HepG2 (cell line): ENCODE data around the gene PAM16. TPM values are rescaled to one million over a fixed set of nuclear protein-coding genes. Genes with fewer than 3 reads are reported as not detected.

Experiments used
- EZH2 ChIP-seq: conservative IDR thresholded peaks from 2 replicates; pipeline ENCODE4 v1.6.1; 2012; ENCODE audit warnings: mild to moderate bottlenecking, low read depth, low read length, moderate library complexity
- FOXA3 ChIP-seq: IDR thresholded peaks from 2 replicates; pipeline ENCODE4 v1.6.1; 2016; ENCODE audit warnings: missing genetic modification reagents, missing compliant biosample characterization
- FOXK1 ChIP-seq: sonication (generic); formaldehyde crosslinking; IDR thresholded peaks from 2 replicates; pipeline ENCODE4 v1.4.0; 2020; ENCODE audit warnings: low read depth, missing genetic modification reagents, borderline replicate concordance
- KAT2B ChIP-seq: fragments of 150-350 bp; IDR thresholded peaks from 2 replicates; pipeline ENCODE4 v1.6.1; 2014; ENCODE audit warnings: low read depth, low read length, borderline replicate concordance
- KDM4B ChIP-seq: sonication (generic); formaldehyde crosslinking; IDR thresholded peaks from 2 replicates; pipeline ENCODE4 v1.4.0; 2020; ENCODE audit warnings: missing genetic modification reagents
- KLF9 ChIP-seq: IDR thresholded peaks from 2 replicates; pipeline ENCODE4 v1.6.1; 2016; ENCODE audit warnings: low read depth
- LCORL ChIP-seq, 2 experiments: fragments of 450-650 bp in 1 of 2; sonication (generic) in 1 of 2; formaldehyde crosslinking in 1 of 2; IDR thresholded peaks; 2 replicates each; pipeline versions ENCODE4 v1.5.0 to v1.6.1; 2017 to 2020; ENCODE audit warnings: antibody characterized with exemption in 1 of 2, missing genetic modification reagents in 1 of 2
- MLLT10 ChIP-seq: sonication (generic); formaldehyde crosslinking; IDR thresholded peaks from 2 replicates; pipeline ENCODE4 v1.4.0; 2020; ENCODE audit warnings: missing genetic modification reagents
- MXD4 ChIP-seq: IDR thresholded peaks from 2 replicates; pipeline ENCODE4 v1.6.1; 2016; ENCODE audit warnings: mild to moderate bottlenecking, missing biosample characterization, missing genetic modification reagents
- NFATC3 ChIP-seq: sonication (generic); formaldehyde crosslinking; IDR thresholded peaks from 2 replicates; pipeline ENCODE4 v1.5.1; 2020; ENCODE audit warnings: mild to moderate bottlenecking, missing genetic modification reagents
- SAFB2 ChIP-seq: sonication (generic); formaldehyde crosslinking; IDR thresholded peaks from 2 replicates; pipeline ENCODE4 v1.5.1; 2020; ENCODE audit warnings: missing genetic modification reagents, low read depth, mild to moderate bottlenecking, borderline replicate concordance
- ZBTB20 ChIP-seq: sonication (generic); formaldehyde crosslinking; IDR thresholded peaks from 2 replicates; pipeline ENCODE4 v1.8.1; 2023; ENCODE audit warnings: missing genetic modification reagents, low read depth, mild to moderate bottlenecking, borderline replicate concordance
- ZBTB7B ChIP-seq: sonication (generic); formaldehyde crosslinking; IDR thresholded peaks from 2 replicates; pipeline ENCODE4 v1.4.0; 2020; ENCODE audit warnings: missing genetic modification reagents
- ZNF136 ChIP-seq: sonication (generic); formaldehyde crosslinking; IDR thresholded peaks from 2 replicates; pipeline ENCODE4 v1.8.1; 2022; ENCODE audit warnings: low read depth, mild to moderate bottlenecking, moderate library complexity, missing genetic modification reagents
- ZNF180 ChIP-seq: sonication (generic); formaldehyde crosslinking; IDR thresholded peaks from 2 replicates; pipeline ENCODE4 v1.4.0; 2020; ENCODE audit warnings: low read depth, missing genetic modification reagents, borderline replicate concordance
- ZNF292 ChIP-seq: sonication (generic); formaldehyde crosslinking; IDR thresholded peaks from 2 replicates; pipeline ENCODE4 v1.8.1; 2022; ENCODE audit warnings: mild to moderate bottlenecking, low read depth, missing genetic modification reagents, borderline replicate concordance
- ZNF33B ChIP-seq: sonication (generic); formaldehyde crosslinking; IDR thresholded peaks from 2 replicates; pipeline ENCODE4 v1.5.1; 2020; ENCODE audit warnings: mild to moderate bottlenecking, missing genetic modification reagents
- ZNF446 ChIP-seq: sonication (generic); formaldehyde crosslinking; IDR thresholded peaks from 2 replicates; pipeline ENCODE4 v1.5.0; 2020; ENCODE audit warnings: mild to moderate bottlenecking, missing genetic modification reagents
- ZNF468 ChIP-seq: sonication (generic); formaldehyde crosslinking; IDR thresholded peaks from 2 replicates; pipeline ENCODE4 v1.8.0; 2022; ENCODE audit warnings: mild to moderate bottlenecking, moderate library complexity, missing genetic modification reagents
- ZNF746 ChIP-seq: sonication (generic); formaldehyde crosslinking; IDR thresholded peaks from 2 replicates; pipeline ENCODE4 v1.8.0; 2022; ENCODE audit warnings: mild to moderate bottlenecking, missing genetic modification reagents
- ZNF790 ChIP-seq: sonication (generic); formaldehyde crosslinking; IDR thresholded peaks from 2 replicates; pipeline ENCODE4 v1.8.0; 2022; ENCODE audit warnings: missing genetic modification reagents, mild to moderate bottlenecking, borderline replicate concordance
- ZNF891 ChIP-seq: sonication (generic); formaldehyde crosslinking; IDR thresholded peaks from 2 replicates; pipeline ENCODE4 v1.5.0; 2020; ENCODE audit warnings: mild to moderate bottlenecking, missing genetic modification reagents
- polyA plus RNA-seq, 8 experiments: library from polyadenylated mRNA; depleted of rRNA in 3 of 8; stranded (reverse) in 7 of 8; unstranded in 1 of 8; fragments of >200 nt; fragmentation: Illumina TruSeq in 4 of 8; extraction: Trizol in 4 of 8; gene quantifications; 2 replicates each; pipeline versions ENCODE4 v1.2.1 to v1.2.3, GENCODE V29; 2011 to 2016; ENCODE audit warnings: low read depth in 4 of 8, missing spikeins in 1 of 8, mixed read lengths in 1 of 8; ENCODE audit not compliant: insufficient read depth in 1 of 8
- total RNA-seq, 5 experiments: library from RNA; depleted of rRNA; stranded (reverse); fragments of >200 nt; fragmentation: Illumina TruSeq; extraction: Trizol; gene quantifications; 2 replicates each; pipeline ENCODE4 v1.2.3, GENCODE V29; 2016; ENCODE audit warnings: low read depth in 1 of 5
- TF ChIP-seq, protein P1 (sequence below): sonication (generic); formaldehyde crosslinking; IDR thresholded peaks from 2 replicates; pipeline ENCODE4 v1.9.0; 2022; ENCODE audit warnings: low read depth, missing genetic modification reagents
- TF ChIP-seq, protein P2 (sequence below): IDR thresholded peaks from 2 replicates; pipeline ENCODE4 v1.6.1; 2016; ENCODE audit warnings: missing biosample characterization, missing genetic modification reagents, low read depth
- TF ChIP-seq, protein P3 (sequence below): IDR thresholded peaks from 2 replicates; pipeline ENCODE4 v1.6.1; 2016; ENCODE audit warnings: missing genetic modification reagents, missing compliant biosample characterization
- TF ChIP-seq, protein P4 (sequence below): sonication (generic); formaldehyde crosslinking; IDR thresholded peaks from 2 replicates; pipeline ENCODE4 v1.5.0; 2020; ENCODE audit warnings: missing genetic modification reagents, mild to moderate bottlenecking, borderline replicate concordance

PAM16 gene
- total and polyA plus RNA-seq, 2 of the 13 experiments (the other 11 are each of a cell fraction or from before 2014, with no cell fraction given) = 51.5 to 51.8 TPM

DNA sequence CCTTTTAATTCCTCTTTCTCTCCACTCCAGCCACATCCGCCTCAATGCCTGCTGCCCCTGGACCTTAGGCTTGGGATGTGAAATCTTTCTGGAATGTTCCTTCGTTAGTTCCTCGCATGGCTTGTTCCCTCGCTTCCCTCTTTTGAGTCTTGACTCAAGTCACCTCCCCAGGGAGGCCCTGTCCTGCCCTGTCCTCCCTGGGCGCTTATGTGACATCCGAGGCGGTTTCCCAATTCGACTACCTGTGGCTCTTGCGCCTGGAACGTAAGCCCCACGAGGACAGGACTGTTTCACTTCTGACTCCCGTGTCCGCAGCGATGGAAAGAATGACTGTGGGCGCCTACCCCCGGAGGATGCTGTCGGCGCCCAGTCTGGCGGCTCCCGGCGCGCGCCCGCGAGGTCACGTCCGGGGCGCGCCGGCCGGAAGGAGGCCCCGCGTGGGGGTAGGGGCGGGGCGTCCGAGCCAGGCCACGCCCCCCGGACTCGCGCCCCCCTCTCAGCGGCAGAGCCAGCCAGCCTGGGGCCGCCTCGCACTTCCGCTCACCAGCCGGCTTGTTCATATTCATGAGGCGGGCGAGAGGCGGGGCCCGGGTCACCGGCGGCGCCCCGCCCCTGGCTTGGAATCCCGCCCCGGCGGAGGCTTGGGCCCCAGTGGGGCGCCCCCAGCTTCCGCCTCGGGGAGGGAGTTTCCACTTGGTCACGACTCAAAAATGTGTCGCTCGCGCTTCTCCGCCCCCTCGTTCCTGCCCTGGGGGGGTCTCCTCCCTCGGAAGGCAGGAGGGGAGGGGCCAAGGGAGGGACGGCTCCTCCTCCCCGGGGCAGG, 43.7 kb downstream of the PAM16 start (continued):
- TF ChIP-seq, protein P1, sequence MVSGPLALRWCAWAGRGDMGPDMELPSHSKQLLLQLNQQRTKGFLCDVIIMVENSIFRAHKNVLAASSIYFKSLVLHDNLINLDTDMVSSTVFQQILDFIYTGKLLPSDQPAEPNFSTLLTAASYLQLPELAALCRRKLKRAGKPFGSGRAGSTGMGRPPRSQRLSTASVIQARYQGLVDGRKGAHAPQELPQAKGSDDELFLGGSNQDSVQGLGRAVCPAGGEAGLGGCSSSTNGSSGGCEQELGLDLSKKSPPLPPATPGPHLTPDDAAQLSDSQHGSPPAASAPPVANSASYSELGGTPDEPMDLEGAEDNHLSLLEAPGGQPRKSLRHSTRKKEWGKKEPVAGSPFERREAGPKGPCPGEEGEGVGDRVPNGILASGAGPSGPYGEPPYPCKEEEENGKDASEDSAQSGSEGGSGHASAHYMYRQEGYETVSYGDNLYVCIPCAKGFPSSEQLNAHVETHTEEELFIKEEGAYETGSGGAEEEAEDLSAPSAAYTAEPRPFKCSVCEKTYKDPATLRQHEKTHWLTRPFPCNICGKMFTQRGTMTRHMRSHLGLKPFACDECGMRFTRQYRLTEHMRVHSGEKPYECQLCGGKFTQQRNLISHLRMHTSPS (CRISPR knock-in tag) = no peak
- no peak for TF ChIP-seq NFATC3 (CRISPR knock-in tag)
- peak; percentile 54; the same call in 1 of the 2 replicates for TF ChIP-seq ZBTB7B (CRISPR knock-in tag)
- TF ChIP-seq, protein P2, sequence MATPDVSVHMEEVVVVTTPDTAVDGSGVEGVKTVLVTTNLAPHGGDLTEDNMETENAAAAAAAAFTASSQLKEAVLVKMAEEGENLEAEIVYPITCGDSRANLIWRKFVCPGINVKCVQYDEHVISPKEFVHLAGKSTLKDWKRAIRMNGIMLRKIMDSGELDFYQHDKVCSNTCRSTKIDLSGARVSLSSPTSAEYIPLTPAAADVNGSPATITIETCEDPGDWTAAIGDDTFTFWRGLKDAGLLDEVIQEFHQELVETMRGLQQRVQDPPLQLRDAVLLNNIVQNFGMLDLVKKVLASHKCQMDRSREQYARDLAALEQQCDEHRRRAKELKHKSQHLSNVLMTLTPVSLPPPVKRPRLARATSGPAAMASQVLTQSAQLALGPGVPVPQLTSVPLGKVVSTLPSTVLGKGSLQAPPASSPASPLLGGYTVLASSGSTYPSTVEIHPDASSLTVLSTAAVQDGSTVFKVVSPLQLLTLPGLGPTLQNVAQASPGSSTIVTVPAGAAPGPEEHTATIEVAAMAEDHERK (CRISPR knock-in tag) = no peak
- TF ChIP-seq ZNF180 = no peak
- TF ChIP-seq KDM4B (CRISPR knock-in tag) = no peak
- TF ChIP-seq MLLT10 (CRISPR knock-in tag) = no peak
- TF ChIP-seq SAFB2 (CRISPR knock-in tag) = no peak
- TF ChIP-seq ZNF468 (CRISPR knock-in tag) = no peak
- no peak for TF ChIP-seq ZNF33B
- no peak for TF ChIP-seq EZH2
- TF ChIP-seq ZNF891 (CRISPR knock-in tag) = 0 out of 2 replicates have a peak, but pooled peaks have one; percentile 24
- TF ChIP-seq, protein P3, sequence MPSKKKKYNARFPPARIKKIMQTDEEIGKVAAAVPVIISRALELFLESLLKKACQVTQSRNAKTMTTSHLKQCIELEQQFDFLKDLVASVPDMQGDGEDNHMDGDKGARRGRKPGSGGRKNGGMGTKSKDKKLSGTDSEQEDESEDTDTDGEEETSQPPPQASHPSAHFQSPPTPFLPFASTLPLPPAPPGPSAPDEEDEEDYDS = peak; percentile 35; the same call in 1 of the 2 replicates
- no peak for TF ChIP-seq ZNF446
- TF ChIP-seq FOXA3 (CRISPR knock-in tag) = peak; percentile 18; the same call in 1 of the 2 replicates
- TF ChIP-seq KLF9 (CRISPR knock-in tag) = no peak
- TF ChIP-seq ZNF292 (CRISPR knock-in tag) = no peak
- TF ChIP-seq ZNF790 = no peak
- TF ChIP-seq ZBTB20 = no peak
- no peak for TF ChIP-seq MXD4 (CRISPR knock-in tag)
- TF ChIP-seq, protein P4, sequence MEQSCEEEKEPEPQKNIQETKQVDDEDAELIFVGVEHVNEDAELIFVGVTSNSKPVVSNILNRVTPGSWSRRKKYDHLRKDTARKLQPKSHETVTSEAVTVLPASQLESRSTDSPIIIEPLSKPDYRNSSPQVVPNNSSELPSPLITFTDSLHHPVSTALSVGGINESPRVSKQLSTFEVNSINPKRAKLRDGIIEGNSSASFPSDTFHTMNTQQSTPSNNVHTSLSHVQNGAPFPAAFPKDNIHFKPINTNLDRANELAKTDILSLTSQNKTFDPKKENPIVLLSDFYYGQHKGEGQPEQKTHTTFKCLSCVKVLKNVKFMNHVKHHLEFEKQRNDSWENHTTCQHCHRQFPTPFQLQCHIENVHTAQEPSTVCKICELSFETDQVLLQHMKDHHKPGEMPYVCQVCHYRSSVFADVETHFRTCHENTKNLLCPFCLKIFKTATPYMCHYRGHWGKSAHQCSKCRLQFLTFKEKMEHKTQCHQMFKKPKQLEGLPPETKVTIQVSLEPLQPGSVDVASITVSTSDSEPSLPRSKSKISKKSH (CRISPR knock-in tag) = no peak
- TF ChIP-seq ZNF136 = no peak
- TF ChIP-seq LCORL (IDR thresholded peaks at IDR 0.05) = no peak
- peak; percentile 12; the same call in 1 of the 2 replicates for TF ChIP-seq LCORL (CRISPR knock-in tag; IDR thresholded peaks at IDR 0.05)
- no peak for TF ChIP-seq FOXK1 (CRISPR knock-in tag)
- no peak for TF ChIP-seq KAT2B
- TF ChIP-seq ZNF746 = no peak
